Adrenal gland (tissue), 12 donors: Measurements from ENCODE around the gene PURB. TPM values are rescaled to one million over a fixed set of nuclear protein-coding genes. Genes with fewer than 3 reads are reported as not detected.
"Not testable (repeated sequence)": the region's sequence is repeated elsewhere in the genome, so short reads cannot be mapped to it uniquely, and the experiment has no call there.

Experiments used
- DNase-seq, 7 donors: peaks; one replicate each; pipeline ENCODE4 v3.0.0-alpha.2; 2019 to 2020
- H3K27ac ChIP-seq, 5 donors: fragments of 200-600 bp; sonication (generic) in 4 of 5; 1 replicate in 3 of 5; 2 replicates in 2 of 5; pipeline versions ENCODE4 v1.5.1 to v1.8.0; 2016 to 2020; ENCODE audit warnings: mild to moderate bottlenecking in 1 of 5
- H3K27me3 ChIP-seq: fragments of 200-600 bp; 2 replicates; pipeline ENCODE4 v1.8.0; 2021
- H3K36me3 ChIP-seq, 2 donors: fragments of 200-600 bp; replicated peaks in 1 of 2; 1 replicate in 1 of 2; 2 replicates in 1 of 2; pipeline versions ENCODE4 v1.5.1 to v1.8.0; 2018 to 2022
- H3K4me1 ChIP-seq, 2 donors: fragments of 200-600 bp; replicated peaks in 1 of 2; 1 replicate in 1 of 2; 2 replicates in 1 of 2; pipeline versions ENCODE4 v1.5.1 to v1.8.0; 2018 to 2021
- H3K4me3 ChIP-seq, 4 donors: fragments of 200-600 bp; sonication (generic) in 3 of 4; one replicate each; pipeline ENCODE4 v1.5.1; 2016 to 2018
- H3K9me3 ChIP-seq, 3 donors: fragments of 200-600 bp; sonication (generic) in 1 of 3; replicated peaks in 1 of 3; 1 replicate in 2 of 3; 2 replicates in 1 of 3; pipeline versions ENCODE4 v1.5.1 to v1.8.0; 2016 to 2021
- CTCF ChIP-seq, 6 experiments: fragments of 450-650 bp in 4 of 6; fragments of 200-600 bp in 2 of 6; sonication (generic) in 1 of 6; IDR thresholded peaks; 1 replicate in 5 of 6; 2 replicates in 1 of 6; pipeline versions ENCODE4 v1.5.1 to v1.8.0; 2016 to 2021; ENCODE audit warnings: antibody characterized with exemption in 6 of 6, mild to moderate bottlenecking in 2 of 6, moderate library complexity in 1 of 6
- POLR2A ChIP-seq, 2 donors: fragments of 450-650 bp; IDR thresholded peaks; one replicate each; pipeline ENCODE4 v1.6.1; 2017; ENCODE audit warnings: antibody characterized with exemption in 2 of 2, mild to moderate bottlenecking in 2 of 2, moderate library complexity in 1 of 2
- WGBS, 4 donors: extraction: QIAGEN DNeasy Blood & Tissue Kit in 2 of 4; methylation state at CpG; one replicate each; pipeline versions ENCODE4 v1.1.5 to v1.1.7; 2013 to 2017; 5-methylcytosine and 5-hydroxymethylcytosine counted together
- intact Hi-C, 2 donors: fragments of 100-400 bp; cut with DNase I; formaldehyde crosslinking; loops; one replicate each; pipeline versions ENCODE4 v1.14.1 to v1.15.0; 2022 to 2023
- polyA plus RNA-seq, 3 donors: library from polyadenylated mRNA; stranded (reverse); fragments of 200-250 nt in 2 of 3; fragments of 350-450 nt in 1 of 3; fragmentation: Illumina TruSeq in 1 of 3; extraction: RNeasy Lipid Tissue Mini Kit (QIAGEN cat#74804) in 1 of 3; gene quantifications; one replicate each; pipeline ENCODE4 v1.2.3, GENCODE V29; 2013 to 2014
- total RNA-seq, 9 donors: library from RNA; depleted of rRNA in 4 of 9; stranded (reverse); fragments of >200 nt in 4 of 9; fragments of 120-200 nt in 1 of 9; fragmentation: NEBNext Ultra II Directional in 1 of 9; extraction: Animal tissue kit (Norgen Biotek cat#: 25700) in 1 of 9; gene quantifications; one replicate each; pipeline versions ENCODE4 v1.1.0 to v1.2.4, GENCODE V29; 2013 to 2023
- donor health status: healthy with polysubstance abuse.
- donor health status: Bipolar disorder and iron deficiency.
- donor health status: DM: yes; HTN: yes; CAD: no.
- donor health status: DM: no; HTN: no; CAD: no.
- donor health status: DM: no; HTN: no; CAD: no.
- donor health status: DM: yes; HTN: yes; CAD: no.

PURB gene
- total and polyA plus RNA-seq, 12 donors = 4.6 to 23.3 (median 14.5) TPM

- intact Hi-C loops = no loop called here
- H3K27ac ChIP-seq = no peak overlapping the region
- DNase-seq = no peak
- H3K27me3 ChIP-seq = no peaks in the 10 kb centered on the region
- WGBS, 4 donors = 93 to 100% (median 98%) methylated on average over 1 of the region's 1 CpG
- H3K4me3 ChIP-seq = no peak overlapping the region
- no peaks in the 10 kb centered on the region for H3K36me3 ChIP-seq
- no peaks in the 10 kb centered on the region for H3K9me3 ChIP-seq
- peaks cover 0 to 3% of the 10 kb centered on the region in 2 donors for H3K4me1 ChIP-seq
- TF ChIP-seq POLR2A (IDR thresholded peaks at IDR 0.05) (no peak), CTCF (IDR thresholded peaks at IDR 0.05) (no peak)
Observed at GRCh38 chr7:44872787-44873186, 12.5 kb downstream of the PURB start.

- H3K36me3 ChIP-seq, H3K9me3 ChIP-seq, H3K27ac ChIP-seq, H3K27me3 ChIP-seq, intact Hi-C loops, DNase-seq, H3K4me3 ChIP-seq: not testable (repeated sequence)
- H3K4me1 ChIP-seq = peaks cover 0 to 10% of the 10 kb centered on the region in 2 donors
- WGBS, 4 donors = 93 to 100% (median 97%) methylated on average over 1 to 23 of the region's 23 CpGs
Observed at GRCh38 chr7:44871918-44872317, 13.4 kb downstream of the PURB start.

- H3K36me3 ChIP-seq, H3K9me3 ChIP-seq, H3K4me3 ChIP-seq, DNase-seq, intact Hi-C loops, H3K27me3 ChIP-seq, H3K27ac ChIP-seq: not testable (repeated sequence)
- 92 to 95% (median 95%) methylated on average over 6 to 26 of the region's 29 CpGs for WGBS, 4 donors
- peaks cover 0 to 10% of the 10 kb centered on the region in 2 donors for H3K4me1 ChIP-seq
Observed at GRCh38 chr7:44870780-44871179, 14.6 kb downstream of the PURB start.

- H3K27ac ChIP-seq, intact Hi-C loops, H3K27me3 ChIP-seq, H3K9me3 ChIP-seq, H3K4me3 ChIP-seq, H3K36me3 ChIP-seq: not testable (repeated sequence)
- 54 to 78% (median 57%) methylated on average over 3 of the region's 3 CpGs for WGBS, 4 donors
- peak in 1 of 7 donors; percentile 40 for DNase-seq
- peaks cover 0 to 10% of the 10 kb centered on the region in 2 donors for H3K4me1 ChIP-seq
Observed at GRCh38 chr7:44870336-44870735, 15.0 kb downstream of the PURB start.

- Histone ChIP-seq H3K9me3 (no peaks in the 10 kb centered on the region), H3K4me1 (peaks cover 0 to 10% of the 10 kb centered on the region in 2 donors), H3K36me3 (no peaks in the 10 kb centered on the region), H3K27me3 (no peaks in the 10 kb centered on the region), H3K4me3 (no peak overlapping the region), H3K27ac (peak overlapping the region; percentile 1 to 85 (median 32))
- peak in 1 of 2 donors; percentile 21 for TF ChIP-seq POLR2A (IDR thresholded peaks at IDR 0.05)
- no peak for TF ChIP-seq CTCF (IDR thresholded peaks at IDR 0.05)
- peak; percentile 74 to 86 (median 82) for DNase-seq
- WGBS, 4 donors = 46 to 53% (median 46%) methylated on average over 4 of the region's 4 CpGs
- intact Hi-C loops = no loop called here
Observed at GRCh38 chr7:44867073-44867995, 18.0 kb downstream of the PURB start.

GRCh38 chr7:44861949-44862348, 23.4 kb downstream of the PURB start:
- H3K27me3 ChIP-seq, H3K27ac ChIP-seq, intact Hi-C loops, H3K36me3 ChIP-seq, H3K4me1 ChIP-seq, H3K9me3 ChIP-seq, DNase-seq, H3K4me3 ChIP-seq: not testable (repeated sequence)
- 70 to 75% (median 72%) methylated on average over 4 of the region's 4 CpGs for WGBS, 4 donors
